Fibroblast of skin of left quadriceps (primary cell): ENCODE results near the gene NPM1.
A peak's percentile ranks its signal among the peaks of the same experiment; 100 is the strongest.

Source experiments
- DNase-seq, 2 experiments: peaks; one replicate each; pipeline ENCODE4 v3.0.0-alpha.2; 2013; ENCODE audit warnings: low read depth in 2 of 2

NPM1 gene

DNA sequence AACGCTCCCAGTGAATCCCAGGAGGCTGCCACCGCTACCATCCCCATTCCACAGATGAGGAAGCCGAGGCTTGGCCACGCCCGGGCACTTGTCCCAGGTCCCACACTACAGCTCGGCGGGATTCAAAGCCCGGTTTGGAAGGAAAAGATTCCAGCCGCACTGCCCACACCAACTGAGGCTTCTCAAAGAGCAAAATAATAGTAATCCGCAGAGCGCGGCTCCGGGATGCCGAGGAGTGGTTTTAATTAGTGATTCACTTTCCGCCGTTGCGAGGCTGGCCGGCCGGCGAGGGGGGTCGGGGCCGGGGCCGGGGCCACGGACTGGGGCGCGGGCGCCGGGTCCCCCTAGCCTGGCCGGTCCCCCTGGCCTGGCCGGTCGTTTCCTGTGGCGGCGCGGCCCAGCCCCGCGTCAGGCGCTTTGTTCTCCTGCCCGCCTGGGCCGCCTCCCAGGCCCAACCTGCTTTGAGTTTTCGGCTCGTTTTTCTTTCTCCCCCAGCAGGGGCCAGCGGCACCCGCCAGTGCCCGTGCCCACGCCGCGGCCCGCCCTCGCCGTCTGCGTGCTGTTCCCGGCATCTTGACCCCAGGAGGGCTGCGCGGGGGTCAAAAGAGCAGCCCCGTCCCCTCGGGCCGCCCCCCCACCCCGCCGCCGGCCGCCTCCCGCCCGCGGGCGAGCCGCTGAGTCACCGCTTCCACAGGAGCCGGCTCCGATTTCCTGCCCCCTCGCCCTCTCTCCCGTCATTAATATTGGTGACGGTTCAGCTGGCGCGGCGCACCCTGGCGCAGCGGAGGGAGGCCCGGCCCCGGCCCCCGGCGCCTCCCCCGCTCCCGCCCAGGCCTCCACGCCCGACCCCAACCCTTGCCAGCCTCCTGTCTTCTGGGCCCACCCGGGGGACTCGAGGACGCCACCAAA is 63.0 kb downstream of the NPM1 start:
- DNase-seq, result peak; percentile 60 to 63

- no peak for DNase-seq
Measured at GRCh38 chr5:171451421-171451820, 63.8 kb downstream of the NPM1 start.

DNA sequence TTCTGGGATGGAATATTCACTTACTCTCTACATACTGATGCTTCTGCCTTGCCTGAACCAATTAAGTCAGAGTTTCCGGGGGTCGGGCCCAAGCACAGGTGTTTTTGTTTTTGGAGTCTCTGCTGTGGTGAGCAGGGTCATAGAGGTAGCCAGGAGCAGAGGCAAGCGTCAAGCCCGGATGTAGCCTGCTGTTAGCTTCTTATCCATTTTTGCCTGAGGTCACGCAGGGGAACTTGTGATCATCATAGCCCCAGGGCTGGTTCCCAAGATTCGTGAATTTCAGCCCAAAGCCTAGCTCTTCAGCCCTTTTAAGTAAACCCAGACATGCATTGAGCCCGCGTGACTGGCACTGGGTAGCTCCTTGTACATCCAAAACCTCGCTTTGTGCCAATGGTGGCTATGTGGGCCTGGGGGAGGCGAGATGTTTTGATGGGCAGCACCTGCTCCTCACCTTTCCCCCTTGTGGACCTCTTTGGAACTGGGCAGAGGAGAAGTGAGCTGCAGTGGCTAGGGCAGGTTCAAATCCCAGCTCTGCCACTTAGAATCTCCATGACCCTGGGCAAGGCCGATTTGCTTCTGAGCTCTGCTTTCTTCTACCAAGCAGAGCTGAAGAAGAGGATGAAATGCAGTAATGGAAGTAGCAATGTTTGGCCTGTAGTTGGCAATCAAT is 65.5 kb downstream of the NPM1 start:
- DNase-seq, result no peak

DNA sequence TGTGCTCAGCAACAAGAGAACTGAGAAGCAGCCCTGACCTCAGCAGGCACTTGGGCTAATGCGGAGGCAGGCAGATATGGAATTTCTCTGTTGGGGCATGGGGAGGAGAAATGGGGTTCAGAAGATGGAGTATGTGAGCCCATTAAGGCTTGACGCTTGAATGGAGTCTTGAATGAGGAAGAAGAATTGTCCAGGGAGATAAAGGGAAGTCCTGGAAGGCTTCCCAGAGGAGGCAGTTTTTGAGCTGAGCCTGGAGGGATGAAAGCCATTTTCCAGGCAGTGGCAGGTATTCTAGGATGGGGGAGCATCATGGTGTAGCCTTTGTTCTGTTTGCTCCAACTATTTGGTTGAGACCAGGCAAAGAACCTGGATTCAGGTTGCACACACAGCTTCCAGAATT is 66.3 kb downstream of the NPM1 start:
- DNase-seq, result no peak

GRCh38 chr5:171454549-171454948 is 66.9 kb downstream of the NPM1 start:
- DNase-seq, result no peak

DNA sequence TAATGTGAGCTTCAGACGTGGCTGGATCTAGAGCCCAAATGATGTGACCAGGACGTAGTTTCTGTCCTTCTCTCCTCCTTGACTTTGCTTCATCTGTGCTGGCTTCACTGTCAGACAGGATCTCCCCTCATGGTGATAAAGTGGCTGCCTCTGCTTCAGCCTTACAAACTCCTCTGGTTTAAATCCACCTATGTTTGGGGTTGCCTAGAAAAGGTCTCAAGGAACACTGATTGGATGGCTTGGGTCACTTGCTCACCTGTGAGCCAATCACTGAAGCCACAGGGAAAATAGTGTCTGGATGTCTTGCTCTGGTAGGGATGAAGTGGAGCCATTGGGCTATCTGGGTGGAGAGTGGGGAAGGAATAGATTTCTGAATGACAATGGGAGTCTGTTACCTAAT is 67.9 kb downstream of the NPM1 start:
- DNase-seq, result no peak

- DNase-seq, result no peak
Measured at GRCh38 chr5:171457208-171457981, 69.7 kb downstream of the NPM1 start.

GRCh38 chr5:171459839-171460238 is 72.2 kb downstream of the NPM1 start:
- DNase-seq, result no peak
